ENCODE data around the gene UNC119B.
A peak's percentile ranks its signal among the peaks of the same experiment; 100 is the strongest.
"Not testable (repeated sequence)": the region's sequence is repeated elsewhere in the genome, so short reads cannot be mapped to it uniquely, and the experiment has no call there.

UNC119B gene

DNA sequence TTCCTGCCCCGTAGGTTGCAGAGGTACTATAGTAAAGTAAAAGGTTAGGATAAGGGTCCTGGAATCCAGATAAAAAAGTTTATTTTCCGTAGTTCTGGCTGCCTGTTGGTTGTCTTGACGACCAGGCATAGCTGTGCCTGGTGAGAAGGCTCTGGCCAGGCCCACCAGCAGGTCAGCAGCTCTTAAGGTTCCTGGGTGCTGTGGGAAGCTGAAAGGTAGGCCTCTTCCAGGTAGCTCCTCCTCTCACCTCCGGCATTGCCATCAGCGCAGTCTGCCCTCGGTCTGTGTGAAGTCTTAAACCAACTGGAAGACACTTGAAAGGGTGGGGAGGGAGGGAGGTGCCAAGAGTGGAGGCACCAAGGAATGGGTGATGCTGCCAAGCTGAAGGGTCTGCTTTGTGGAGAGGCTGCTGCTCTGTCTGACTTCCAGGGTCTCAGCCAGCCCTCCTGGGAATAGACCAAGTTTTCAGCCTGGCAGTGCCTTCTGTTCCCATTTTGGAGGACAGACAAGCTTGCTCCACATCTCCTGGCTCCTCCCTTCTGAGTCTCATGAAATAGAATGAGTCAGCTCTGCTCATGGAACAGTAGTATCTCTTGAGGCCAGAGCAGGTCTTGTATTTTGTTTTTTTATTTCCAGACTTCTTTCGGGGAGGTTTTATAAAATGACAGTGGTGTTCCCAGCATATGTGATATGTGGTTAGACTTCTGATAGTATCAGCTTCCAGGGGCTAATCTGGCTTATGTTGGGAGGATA, 10.2 kb downstream of the UNC119B start:
- DNase-seq: no peak

DNA sequence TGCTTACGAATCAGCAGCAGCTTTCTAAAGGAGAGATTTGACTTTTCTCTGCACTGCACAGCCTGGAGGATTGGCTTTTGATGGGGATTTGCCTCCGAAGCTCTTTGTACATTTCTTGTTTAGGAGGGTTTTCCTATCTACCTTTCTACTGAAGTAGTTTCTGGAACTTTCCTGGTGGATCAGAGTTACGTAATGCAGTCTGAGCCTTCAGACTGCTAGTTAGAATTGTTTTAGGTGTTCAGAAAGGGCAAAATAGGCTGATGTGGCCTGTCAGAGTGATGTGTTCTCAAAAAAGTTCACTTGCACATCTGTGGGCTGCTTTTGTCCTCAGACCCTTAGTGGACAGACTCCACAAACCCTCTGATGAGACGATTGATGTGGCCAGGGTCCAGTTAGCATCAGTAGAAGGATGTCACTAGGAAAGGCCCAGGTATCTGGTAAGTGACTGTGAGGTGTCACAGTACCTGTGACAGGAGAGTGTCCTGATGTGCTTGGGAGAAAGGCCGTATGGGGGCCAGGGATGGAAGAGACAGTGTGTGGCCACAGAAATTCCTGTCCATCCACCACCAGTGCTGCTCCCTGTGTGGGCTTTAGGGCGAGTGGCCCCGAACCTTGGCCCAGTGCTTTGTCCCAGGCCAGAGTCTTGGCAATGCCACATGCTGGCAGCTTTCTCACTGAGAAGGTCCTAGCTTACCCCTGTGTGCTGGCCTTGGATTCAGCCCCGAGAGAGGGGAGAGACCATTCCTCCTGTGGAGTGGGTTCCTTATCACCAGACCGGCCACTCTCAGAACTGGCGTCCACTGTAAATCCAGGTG, 10.9 kb downstream of the UNC119B start:
- DNase-seq: no peak

DNA sequence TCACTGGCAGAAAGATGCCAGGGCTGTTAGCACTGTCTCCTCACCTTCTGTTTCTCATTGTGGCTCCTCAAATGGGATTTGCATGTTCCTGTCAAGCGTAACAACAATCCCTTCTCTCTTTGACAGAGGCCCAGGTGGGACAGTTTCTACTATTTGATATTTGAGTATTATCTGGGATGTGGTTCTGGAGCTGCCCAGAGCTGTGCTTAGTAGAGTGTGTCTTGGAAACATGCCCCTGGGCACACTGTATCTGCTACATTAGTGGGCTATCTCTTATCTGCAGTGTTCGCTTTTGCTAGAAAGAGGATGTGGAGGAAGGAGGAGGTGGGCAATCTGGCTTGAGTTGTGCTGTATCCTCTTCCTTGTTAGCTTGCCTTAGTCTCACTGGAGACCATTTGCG, 11.6 kb downstream of the UNC119B start:
- no peak for DNase-seq

DNA sequence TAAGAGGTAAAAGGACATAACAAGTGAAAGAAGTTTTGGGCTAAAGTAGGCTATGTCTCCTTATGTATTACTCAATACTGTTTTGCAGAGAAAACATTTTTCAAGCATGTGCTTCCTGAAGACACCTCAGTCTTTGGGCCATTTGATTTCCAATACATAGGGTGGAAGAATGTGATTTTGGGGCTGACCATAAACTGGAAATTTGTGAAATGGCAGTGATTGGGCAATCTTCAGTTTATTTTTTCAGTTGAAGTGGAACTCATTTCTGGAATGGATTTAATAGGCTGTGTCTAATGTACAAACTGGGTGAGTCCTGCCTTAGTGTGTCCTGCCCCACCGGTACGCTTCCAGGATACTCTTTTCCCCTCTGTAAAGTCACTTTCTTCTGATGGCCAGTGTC, 12.5 kb downstream of the UNC119B start:
- no peak for DNase-seq

DNA sequence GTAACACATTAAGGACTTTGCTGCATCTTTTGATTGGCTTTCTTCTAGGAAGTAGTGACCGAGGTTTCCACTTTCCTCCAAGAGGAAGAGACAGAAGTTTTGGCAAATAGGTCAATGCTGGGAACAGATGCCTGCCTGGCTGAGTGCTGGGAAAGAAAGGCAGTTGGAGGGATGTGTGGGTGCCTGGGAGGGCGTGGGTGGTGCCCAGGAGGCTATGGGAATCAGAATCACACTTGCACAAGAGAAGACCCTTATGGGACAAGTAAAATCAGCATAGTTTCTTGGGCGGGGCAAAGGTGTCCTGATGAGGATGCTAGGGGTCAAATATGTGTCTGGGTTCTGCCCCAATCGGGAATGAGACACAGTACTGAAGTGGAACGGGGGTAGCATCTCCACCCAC, 14.5 kb downstream of the UNC119B start:
- no peak for DNase-seq

DNA sequence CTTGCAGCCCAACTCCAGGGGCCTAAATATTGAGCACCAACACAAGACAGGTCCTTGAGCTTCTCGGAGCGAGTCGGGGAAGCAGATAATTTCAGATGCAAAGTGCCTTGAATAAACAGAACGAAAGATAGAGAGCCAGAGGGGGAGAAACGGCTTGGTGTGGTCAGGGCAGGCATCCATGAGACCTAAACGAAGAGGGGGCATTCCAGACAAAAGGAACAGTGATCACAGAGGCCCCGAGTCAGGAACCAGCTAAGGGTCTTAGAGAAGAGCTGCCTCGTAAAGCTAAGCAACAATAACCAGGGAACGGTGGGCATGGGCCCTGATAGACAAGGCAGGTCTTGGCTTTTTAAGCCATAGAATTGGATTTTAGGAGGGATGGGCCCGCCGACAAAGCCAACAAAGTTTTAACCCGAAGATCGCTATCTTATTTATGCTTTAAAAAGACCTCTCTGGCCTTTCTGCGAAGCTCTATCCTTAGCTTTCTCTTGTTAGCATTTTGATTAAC, 14.9 kb downstream of the UNC119B start:
- DNase-seq: peak; percentile 51

DNA sequence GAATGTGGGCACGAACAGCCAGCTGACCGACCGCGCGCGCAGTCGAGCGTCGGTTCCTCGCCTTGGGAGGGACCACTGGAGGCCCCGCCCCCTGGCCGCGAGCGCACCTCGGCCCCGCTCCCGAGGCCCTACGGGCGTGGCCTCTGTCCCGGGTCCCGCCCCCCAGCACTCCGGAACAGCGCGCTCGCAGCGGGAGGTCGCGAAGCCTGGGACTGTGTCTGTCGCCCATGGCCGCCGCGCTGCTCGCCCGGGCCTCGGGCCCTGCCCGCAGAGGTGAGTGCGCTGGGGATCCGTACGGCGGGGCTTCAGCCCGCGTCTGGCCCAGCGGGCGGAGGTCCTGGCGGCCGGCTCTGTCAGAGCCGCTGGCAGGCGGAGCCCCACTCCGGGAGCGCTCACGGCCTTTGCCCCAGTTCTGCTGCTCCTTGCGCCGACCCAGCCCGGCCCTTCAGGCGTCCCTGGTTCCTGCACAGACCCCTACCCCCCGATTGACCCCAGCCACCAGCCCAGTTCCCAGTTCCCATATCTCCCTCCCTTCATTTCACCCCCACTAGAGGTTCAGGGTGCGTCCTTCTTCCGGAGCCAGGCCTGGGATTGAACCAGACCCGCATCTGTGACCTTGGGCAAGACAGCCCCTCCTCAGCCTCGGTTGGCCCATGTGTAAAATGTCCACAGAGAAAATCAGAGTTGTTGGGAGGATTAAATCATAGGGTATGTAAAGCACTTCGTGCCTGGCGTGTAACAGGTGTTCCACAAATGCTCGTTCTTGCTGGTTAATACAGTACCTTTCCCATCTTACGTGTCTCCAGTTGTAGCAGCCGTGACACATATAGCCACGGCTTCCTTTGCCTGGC, 15.6 kb downstream of the UNC119B start, which contains the start of gene ACADS:
TSS of gene ACADS (plus strand) at position 168 of the 851 bp plus-strand sequence. CDS start at position 228, 60 bp downstream.
- peak; percentile 94 for DNase-seq

DNA sequence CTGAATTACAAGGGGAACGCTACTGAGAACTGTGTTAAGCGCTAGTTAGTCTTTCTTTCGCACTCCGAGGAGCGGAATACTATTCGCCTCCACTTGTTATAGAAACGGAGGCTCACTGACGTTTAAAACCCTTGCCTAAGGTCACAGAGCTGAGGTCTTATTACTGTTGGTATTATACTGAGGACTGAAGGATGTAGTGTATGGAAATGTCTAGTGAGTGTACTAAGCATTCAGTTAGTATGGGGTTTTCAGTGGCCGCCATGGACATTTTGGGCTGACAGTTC, 16.2 kb downstream of the UNC119B start:
- no peak for DNase-seq

DNA sequence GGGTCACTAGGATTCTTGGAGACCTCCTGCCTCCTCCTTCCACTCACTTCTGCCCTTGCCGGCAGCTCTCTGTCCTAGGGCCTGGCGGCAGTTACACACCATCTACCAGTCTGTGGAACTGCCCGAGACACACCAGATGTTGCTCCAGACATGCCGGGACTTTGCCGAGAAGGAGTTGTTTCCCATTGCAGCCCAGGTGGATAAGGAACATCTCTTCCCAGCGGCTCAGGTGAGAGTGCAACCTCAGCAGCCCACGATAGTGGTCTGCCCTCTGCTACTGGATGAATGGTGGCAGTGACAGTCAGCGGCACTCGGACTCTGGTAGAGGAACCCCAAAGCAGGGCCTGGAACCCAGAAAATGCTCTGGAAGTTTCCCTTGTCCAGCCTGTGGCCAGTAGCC, 16.7 kb downstream of the UNC119B start:
- no peak for DNase-seq

DNA sequence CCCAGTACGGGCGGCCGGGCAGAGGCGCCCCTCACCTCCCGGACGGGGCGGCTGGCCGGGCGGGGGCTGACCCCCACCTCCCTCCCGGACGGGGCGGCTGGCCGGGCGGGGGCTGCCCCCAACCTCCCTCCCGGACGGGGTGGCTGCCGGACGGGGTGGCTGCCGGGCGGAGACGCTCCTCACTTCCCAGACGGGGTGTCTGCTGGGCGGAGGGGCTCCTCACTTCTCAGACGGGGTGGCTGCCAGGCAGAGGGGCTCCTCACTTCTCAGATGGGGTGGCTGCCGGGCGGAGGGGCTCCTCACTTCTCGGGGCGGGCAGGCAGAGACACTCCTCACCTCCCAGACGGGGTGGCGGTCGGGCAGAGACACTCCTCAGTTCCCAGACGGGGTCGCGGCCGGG, 21.9 kb downstream of the UNC119B start:
- DNase-seq: not testable (repeated sequence)

DNA sequence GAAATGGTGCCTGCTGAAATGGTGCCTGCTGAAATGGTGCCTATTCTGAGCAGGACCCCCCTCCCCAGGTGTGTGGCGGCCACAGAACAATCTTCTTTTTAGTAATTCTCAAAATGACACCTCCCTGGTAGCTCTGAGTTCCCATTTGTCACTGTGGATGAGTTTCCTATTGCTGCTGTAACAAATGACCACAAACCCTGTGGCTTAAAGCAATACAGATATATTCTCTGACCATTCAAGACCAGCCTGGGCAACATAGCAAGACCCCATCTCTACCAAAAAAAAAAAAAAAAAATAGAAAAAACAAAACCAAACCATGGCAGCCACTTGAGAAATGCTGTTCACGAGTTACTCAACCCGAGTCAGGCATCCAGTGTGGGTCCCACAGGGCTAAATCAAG, 23.3 kb downstream of the UNC119B start:
- no peak for DNase-seq

DNA sequence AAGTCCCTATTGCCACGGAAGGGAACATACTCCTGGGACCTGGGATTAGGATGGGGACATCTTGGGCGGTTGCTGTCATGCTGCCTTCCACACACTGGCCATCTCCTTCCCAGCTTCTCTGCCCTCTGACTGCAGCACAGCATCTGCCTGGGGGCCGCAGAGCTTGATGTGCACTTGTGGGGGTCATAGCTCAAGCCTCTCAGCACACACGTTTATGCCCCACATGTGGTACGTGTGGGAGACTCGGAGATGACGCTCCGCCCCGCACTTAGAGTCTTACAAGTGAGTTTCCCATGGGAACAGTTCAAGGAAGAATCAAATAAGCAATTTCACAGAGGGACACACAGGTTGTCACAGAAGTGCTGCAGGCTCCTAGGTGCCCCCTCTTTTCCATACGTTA, 24.0 kb downstream of the UNC119B start:
- DNase-seq: no peak

DNA sequence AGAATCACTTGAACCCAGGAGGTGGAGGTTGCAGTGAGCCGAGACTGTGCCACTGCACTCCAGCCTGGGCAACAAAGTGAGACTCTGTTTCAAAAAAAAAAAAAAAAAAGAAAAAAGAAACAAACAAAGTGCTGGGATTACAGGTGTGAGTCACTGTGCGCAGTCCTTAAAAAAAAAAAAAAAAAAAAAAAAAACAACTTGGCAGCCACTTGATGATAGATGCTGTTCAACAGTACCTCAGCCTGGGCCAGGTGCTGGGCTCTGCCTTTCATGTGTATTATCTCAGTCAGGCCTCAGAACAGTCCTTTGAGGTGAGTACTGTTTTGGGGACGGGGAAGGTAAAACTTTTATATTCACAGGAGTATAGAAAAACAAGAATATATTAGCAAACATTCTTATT, 24.9 kb downstream of the UNC119B start:
- peak; percentile 83 for DNase-seq

DNA sequence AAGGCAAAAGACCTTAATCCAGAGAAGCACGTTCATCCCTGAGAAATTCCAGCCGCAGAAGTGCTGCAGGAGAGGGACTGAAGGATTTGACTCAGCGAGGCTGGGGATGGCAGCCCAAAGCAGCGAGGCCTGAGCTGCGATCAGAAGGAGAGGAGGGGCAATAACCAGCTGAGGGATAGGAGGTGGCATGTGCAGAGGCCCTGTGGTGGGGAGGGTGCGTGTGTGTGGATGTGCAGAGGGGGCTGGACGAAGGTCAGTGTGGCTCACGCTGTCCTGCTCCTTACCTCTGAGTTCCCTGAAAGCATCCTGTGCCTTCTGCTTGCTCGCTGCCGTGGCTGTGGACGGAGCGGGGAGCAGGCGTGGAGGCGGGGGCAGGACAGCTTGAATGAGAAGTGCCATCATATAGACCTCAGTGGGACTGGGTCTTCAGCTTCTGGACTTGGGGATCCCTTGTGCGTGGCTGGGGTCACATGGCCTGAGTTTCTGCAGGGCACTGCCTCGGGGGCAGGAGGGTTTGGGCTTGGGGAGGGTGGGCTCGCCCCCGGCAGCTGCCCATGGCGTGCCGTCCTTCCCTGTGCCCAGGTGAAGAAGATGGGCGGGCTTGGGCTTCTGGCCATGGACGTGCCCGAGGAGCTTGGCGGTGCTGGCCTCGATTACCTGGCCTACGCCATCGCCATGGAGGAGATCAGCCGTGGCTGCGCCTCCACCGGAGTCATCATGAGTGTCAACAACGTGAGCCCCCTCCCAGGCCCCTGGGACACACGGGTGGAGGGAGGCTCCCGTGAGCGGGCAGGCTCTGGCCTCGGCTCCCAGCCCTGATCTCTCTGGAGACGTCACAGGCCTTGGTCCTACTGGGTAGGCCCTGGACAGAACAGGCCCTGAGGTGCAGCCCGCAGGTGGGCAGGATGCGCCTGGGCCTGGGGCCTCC, 26.4 kb downstream of the UNC119B start:
- DNase-seq: no peak

DNA sequence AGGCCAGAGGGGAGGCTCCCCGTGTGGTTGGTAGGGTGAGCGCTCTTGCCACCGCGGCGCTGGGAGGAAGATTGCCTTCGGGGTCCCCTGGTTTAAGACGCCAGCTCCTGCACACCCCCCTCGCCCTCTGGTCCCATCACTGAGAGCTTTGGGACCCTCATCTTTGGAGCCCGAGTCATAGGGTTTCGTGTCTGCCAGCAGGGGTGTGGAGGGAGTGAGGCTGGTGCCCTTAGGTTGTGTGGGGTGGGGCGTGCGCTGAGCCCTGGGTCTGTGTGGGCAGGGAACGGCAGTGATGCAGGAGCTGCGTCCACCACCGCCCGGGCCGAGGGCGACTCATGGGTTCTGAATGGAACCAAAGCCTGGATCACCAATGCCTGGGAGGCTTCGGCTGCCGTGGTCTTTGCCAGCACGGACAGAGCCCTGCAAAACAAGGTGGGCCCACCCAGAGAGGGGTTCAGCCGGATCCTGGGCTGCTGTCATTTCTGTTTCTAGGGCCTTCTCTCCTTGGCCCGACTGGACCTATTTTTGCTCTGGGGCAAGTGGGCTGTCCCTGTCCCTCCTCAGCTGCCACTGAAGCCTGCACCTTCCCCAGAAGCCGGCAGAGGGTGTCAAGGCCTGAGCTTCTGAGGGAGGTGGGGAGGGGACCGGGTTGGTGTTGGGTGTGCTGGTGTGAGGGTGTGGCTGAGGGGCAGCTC, 27.4 kb downstream of the UNC119B start:
- no peak for DNase-seq

DNA sequence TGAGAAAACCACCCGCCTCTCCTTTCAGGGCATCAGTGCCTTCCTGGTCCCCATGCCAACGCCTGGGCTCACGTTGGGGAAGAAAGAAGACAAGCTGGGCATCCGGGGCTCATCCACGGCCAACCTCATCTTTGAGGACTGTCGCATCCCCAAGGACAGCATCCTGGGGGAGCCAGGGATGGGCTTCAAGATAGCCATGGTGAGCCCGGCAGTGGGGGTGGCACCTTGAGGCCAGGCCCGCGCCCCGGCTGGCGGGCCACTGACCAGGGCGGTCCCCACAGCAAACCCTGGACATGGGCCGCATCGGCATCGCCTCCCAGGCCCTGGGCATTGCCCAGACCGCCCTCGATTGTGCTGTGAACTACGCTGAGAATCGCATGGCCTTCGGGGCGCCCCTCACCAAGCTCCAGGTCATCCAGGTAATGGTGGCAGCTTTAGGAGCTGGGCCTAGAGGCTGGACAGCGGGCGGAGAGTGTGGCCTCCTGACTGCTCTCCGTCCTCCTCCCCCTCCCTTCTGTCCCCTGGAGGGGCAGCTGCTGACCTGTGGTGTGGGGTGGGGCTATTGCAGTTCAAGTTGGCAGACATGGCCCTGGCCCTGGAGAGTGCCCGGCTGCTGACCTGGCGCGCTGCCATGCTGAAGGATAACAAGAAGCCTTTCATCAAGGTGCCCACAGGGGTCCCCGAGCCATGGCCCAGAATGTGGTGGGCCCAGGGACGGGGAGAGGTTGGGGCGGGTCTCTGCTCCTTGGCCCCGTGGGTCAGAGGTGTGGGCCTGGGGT, 28.2 kb downstream of the UNC119B start:
- no peak for DNase-seq

DNA sequence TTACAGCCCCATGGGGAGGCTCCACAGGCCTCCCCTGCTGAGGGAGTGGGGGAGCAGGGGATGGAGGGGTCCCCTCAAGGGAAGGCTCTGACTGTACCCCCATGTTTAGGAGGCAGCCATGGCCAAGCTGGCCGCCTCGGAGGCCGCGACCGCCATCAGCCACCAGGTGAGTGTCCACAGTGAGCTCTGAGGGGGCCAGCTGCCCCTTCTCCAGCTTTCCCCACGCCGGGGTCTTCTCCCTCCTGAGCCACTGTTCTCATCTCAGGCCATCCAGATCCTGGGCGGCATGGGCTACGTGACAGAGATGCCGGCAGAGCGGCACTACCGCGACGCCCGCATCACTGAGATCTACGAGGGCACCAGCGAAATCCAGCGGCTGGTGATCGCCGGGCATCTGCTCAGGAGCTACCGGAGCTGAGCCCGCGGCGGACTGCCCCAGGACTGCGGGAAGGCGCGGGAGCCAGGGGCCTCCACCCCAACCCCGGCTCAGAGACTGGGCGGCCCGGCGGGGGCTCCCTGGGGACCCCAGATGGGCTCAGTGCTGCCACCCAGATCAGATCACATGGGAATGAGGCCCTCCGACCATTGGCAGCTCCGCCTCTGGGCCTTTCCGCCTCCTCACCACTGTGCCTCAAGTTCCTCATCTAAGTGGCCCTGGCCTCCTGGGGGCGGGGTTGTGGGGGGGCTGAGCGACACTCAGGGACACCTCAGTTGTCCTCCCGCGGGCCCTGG, 28.9 kb downstream of the UNC119B start:
- no peak for DNase-seq

DNA sequence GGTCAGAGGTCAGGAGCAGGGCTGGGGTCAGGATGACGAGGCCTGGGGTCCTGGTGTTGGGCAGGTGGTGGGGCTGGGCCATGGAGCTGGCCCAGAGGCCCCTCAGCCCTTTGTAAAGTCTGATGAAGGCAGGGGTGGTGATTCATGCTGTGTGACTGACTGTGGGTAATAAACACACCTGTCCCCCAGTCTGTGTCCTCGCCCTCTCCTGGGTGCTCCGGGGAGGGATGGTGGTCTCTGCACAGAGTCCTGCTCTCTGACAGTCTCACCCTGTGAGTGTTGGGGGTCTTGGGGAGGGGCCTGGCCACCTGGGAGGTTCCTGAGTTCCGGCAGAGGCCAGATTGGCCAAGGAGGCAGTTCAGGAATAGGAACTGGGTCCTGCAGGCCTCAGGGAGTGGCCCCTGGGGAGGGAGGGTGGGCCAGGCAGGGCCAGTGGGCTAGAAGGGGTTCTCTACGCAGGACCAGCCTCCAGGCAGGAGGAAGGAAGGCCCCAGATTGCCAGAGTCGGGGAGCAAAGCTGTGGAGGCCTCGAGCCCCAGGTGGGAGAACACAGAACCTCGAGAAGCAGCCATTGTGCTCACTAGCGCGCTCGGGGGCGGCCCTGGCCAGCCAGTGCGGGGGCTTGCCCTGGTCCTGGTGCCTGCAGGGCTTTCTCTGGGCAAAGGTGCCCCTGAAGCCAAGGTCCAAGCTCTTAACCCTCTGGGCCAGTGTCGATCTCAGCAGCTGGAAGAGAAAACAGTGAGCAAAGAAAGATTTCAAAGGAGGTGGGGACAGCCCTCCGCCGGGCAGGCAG, 29.8 kb downstream of the UNC119B start:
- no peak for DNase-seq

DNA sequence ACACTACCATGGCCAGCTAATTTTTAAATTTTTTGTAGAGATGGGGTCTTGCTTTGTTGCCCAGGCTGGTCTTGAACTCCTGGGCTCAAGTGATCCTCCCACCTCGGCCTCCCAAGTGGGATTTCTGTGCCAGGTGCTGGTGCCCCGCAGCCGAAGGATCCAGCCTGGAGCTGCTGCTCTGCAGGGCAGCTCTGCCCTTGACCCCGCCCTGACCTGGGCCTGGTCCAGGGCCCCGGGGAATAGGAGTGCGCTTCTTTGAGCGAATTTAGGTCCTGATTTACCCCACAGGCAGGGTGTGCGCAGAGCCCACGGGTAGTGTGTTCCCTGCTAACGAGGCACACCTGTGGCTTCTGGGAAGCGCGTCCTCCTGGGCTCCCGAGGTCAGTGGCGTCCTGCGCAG, 30.6 kb downstream of the UNC119B start:
- DNase-seq: no peak
